K562 (cell line): ENCODE data around the gene PSME4. TPM values are rescaled to one million over a fixed set of nuclear protein-coding genes. Genes with fewer than 3 reads are reported as not detected.

Experiments
- ATAC-seq: fragments of 200-7000 bp; cut with Tn5 transposase; 3 replicates; pipeline ENCODE4 v1.9.1; 2020; ENCODE audit warnings: moderate library complexity
- BruUV-seq: library from RNA; stranded (reverse); fragments of 400-500 nt; replicated peaks from 2 replicates; lab custom pipeline; 2021; lab: Mats Ljungman, UMichigan
- CTCF ChIA-PET: fragments of 300-600 bp; formaldehyde crosslinking; extraction: SDS; loops from one replicate; lab custom pipeline; 2021; ENCODE audit warnings: low intra/inter-chr PET ratio; lab: Yijun Ruan, JAX
- POLR2A ChIA-PET: fragments of 300-600, 350-650 bp; sonication (Branson Sonifier 250); formaldehyde crosslinking; extraction: SDS; loops from one replicate; lab custom pipeline; 2021; ENCODE audit warnings: antibody characterized with exemption, inconsistent platforms; lab: Yijun Ruan, JAX
- DNase-seq, 4 experiments: peaks; one replicate each; pipeline versions ENCODE4 v3.0.0 to v3.0.0-alpha.2; 2011 to 2018; ENCODE audit warnings: low spot score in 3 of 4, mixed read lengths in 3 of 4; ENCODE audit errors: extremely low read depth in 1 of 4
- FAIRE-seq: peaks from 2 replicates; lab custom pipeline; 2011; peaks lifted over from hg19 to GRCh38; lab: Jason Lieb, UNC
- H2AFZ ChIP-seq: 2 replicates; pipeline ENCODE4 v1.6.0; 2011; ENCODE audit warnings: low read depth, low read length, control low read depth, inconsistent platforms
- H3K27ac ChIP-seq: fragments of 200-600 bp; 3 replicates; pipeline ENCODE4 v1.8.0; 2011; ENCODE audit warnings: low read depth, mild to moderate bottlenecking, control low read depth, inconsistent platforms, low read length, moderate library complexity, mixed read lengths; ENCODE audit errors: extremely low read depth
- H3K27me3 ChIP-seq, 2 experiments: fragments of 300-600 bp in 1 of 2; 2 replicates in 1 of 2; 3 replicates in 1 of 2; pipeline versions ENCODE4 v1.6.0 to v1.8.0; 2011; ENCODE audit warnings: inconsistent platforms in 2 of 2, low read length in 2 of 2, mild to moderate bottlenecking in 1 of 2, mixed read lengths in 1 of 2, moderate library complexity in 1 of 2; ENCODE audit not compliant: control insufficient read depth in 2 of 2, insufficient read depth in 2 of 2
- H3K36me3 ChIP-seq: fragments of 300-600 bp; 3 replicates; pipeline ENCODE4 v1.8.0; 2011; ENCODE audit warnings: mild to moderate bottlenecking, low read length, inconsistent platforms; ENCODE audit not compliant: control insufficient read depth, insufficient read depth
- H3K4me1 ChIP-seq, 2 experiments: fragments of 200-600 bp in 1 of 2; replicated peaks in 1 of 2; 2 replicates in 1 of 2; 3 replicates in 1 of 2; pipeline versions ENCODE4 v1.5.1 to v1.8.0; 2011; ENCODE audit warnings: inconsistent platforms in 2 of 2, low read length in 2 of 2, mild to moderate bottlenecking in 1 of 2, mixed read lengths in 1 of 2, moderate library complexity in 1 of 2; ENCODE audit not compliant: control insufficient read depth in 2 of 2, insufficient read depth in 2 of 2
- H3K4me2 ChIP-seq: 2 replicates; pipeline ENCODE4 v1.6.1; 2011; ENCODE audit warnings: low read length, control low read depth, inconsistent platforms, mixed read lengths; ENCODE audit not compliant: insufficient read depth
- H3K4me3 ChIP-seq: fragments of 200-600 bp; sonication (generic), shearing (Covaris generic); 2 replicates; pipeline ENCODE4 v1.5.1; 2016; ENCODE audit warnings: control low read depth, inconsistent platforms
- H3K79me2 ChIP-seq: fragments of 200-600 bp; 3 replicates; pipeline ENCODE4 v1.8.0; 2011; ENCODE audit warnings: low read length, inconsistent platforms; ENCODE audit not compliant: control insufficient read depth, insufficient read depth
- H3K9ac ChIP-seq, 2 experiments: 2 replicates each; pipeline versions ENCODE4 v1.6.0 to v1.6.1; 2011; ENCODE audit warnings: low read depth in 2 of 2, low read length in 2 of 2, control low read depth in 1 of 2, inconsistent platforms in 1 of 2, mild to moderate bottlenecking in 1 of 2, mixed read lengths in 1 of 2; ENCODE audit not compliant: insufficient read depth in 1 of 2
- H3K9me1 ChIP-seq: one replicate; pipeline ENCODE4 v1.6.0; 2011; ENCODE audit warnings: inconsistent platforms, mild to moderate bottlenecking, low read length, moderate library complexity; ENCODE audit not compliant: control insufficient read depth, insufficient read depth
- H3K9me3 ChIP-seq: replicated peaks from 2 replicates; pipeline ENCODE4 v1.5.1; 2011; ENCODE audit warnings: low read depth, low read length, inconsistent platforms; ENCODE audit not compliant: control insufficient read depth, insufficient read depth
- H4K20me1 ChIP-seq: replicated peaks from 2 replicates; pipeline ENCODE4 v1.6.1; 2011; ENCODE audit warnings: low read length, inconsistent platforms, mixed read lengths; ENCODE audit not compliant: control insufficient read depth, insufficient read depth
- ARID1B ChIP-seq: fragments of 450-650 bp; IDR thresholded peaks from 2 replicates; pipeline ENCODE4 v1.6.1; 2016; ENCODE audit warnings: antibody characterized with exemption, mild to moderate bottlenecking, inconsistent platforms
- ELF2 ChIP-seq: fragments of 250-450 bp; sonication (Bioruptor Pico); IDR thresholded peaks from 2 replicates; pipeline ENCODE4 v1.5.0; 2021; ENCODE audit warnings: mild to moderate bottlenecking
- HDAC1 ChIP-seq, 2 experiments: fragments of 450-650 bp; IDR thresholded peaks; 2 replicates each; pipeline ENCODE4 v1.6.1; 2016 to 2017; ENCODE audit warnings: inconsistent platforms in 1 of 2, mild to moderate bottlenecking in 1 of 2, moderate library complexity in 1 of 2
- HNRNPH1 ChIP-seq: fragments of 200-400 bp; formaldehyde crosslinking; optimal IDR thresholded peaks from 2 replicates; pipeline ENCODE3; 2017; ENCODE audit warnings: low read depth, mild to moderate bottlenecking, low read length, moderate library complexity
- ILK ChIP-seq: fragments of 450-650 bp; IDR thresholded peaks from 2 replicates; pipeline ENCODE4 v1.6.1; 2016; ENCODE audit warnings: missing genetic modification characterization, low read depth, mild to moderate bottlenecking, missing compliant biosample characterization, moderate library complexity, borderline replicate concordance
- KLF13 ChIP-seq: fragments of 450-650 bp; IDR thresholded peaks from 2 replicates; pipeline ENCODE4 v1.6.1; 2016; ENCODE audit warnings: missing genetic modification characterization, low read depth, mild to moderate bottlenecking, missing compliant biosample characterization, moderate library complexity, borderline replicate concordance
- MAFG ChIP-seq: fragments of 450-650 bp; conservative IDR thresholded peaks from 2 replicates; pipeline ENCODE4 v1.6.1; 2016; ENCODE audit warnings: missing genetic modification characterization, missing compliant biosample characterization
- NFE2 ChIP-seq: IDR thresholded peaks from 2 replicates; pipeline ENCODE4 v1.6.1; 2014; ENCODE audit warnings: antibody characterized with exemption, low read depth
- SETDB1 ChIP-seq: IDR thresholded peaks from one replicate; pipeline ENCODE4 v1.6.1; 2012; ENCODE audit warnings: low read length, control low read depth, inconsistent platforms
- ZNF263 ChIP-seq: sonication (generic); formaldehyde crosslinking; IDR thresholded peaks from 2 replicates; pipeline ENCODE4 v1.8.0; 2022; ENCODE audit warnings: mild to moderate bottlenecking, missing genetic modification reagents, borderline replicate concordance
- ZNF316 ChIP-seq: fragments of 450-650 bp; IDR thresholded peaks from 2 replicates; pipeline ENCODE4 v1.6.1; 2016
- ZNF507 ChIP-seq: conservative IDR thresholded peaks from 2 replicates; pipeline ENCODE4 v1.6.1; 2017; ENCODE audit warnings: missing genetic modification characterization, missing compliant biosample characterization
- WGBS: fragments of 100-300 bp; shearing (Covaris generic); methylation state at CpG from one replicate; pipeline ENCODE4 v1.1.6; 2016; ENCODE audit warnings: low coverage, mixed read lengths; ENCODE audit not compliant: insufficient coverage; ENCODE audit errors: missing lambda C conversion rate; 5-methylcytosine and 5-hydroxymethylcytosine counted together
- in situ Hi-C: fragments of 300-500 bp; cut with MboI; formaldehyde crosslinking; loops from 4 replicates; pipeline ENCODE4 v1.15.0; 2018; ENCODE audit warnings: inconsistent platforms, mixed read lengths
- intact Hi-C: fragments of 100-400 bp; cut with micrococcal nuclease; formaldehyde crosslinking; loops from 2 replicates; pipeline ENCODE4 v1.14.2; 2022
- polyA plus RNA-seq, 8 experiments: library from polyadenylated mRNA; depleted of rRNA in 4 of 8; stranded (reverse) in 5 of 8; unstranded in 3 of 8; fragments of >200 nt; fragmentation: Nextera tagmentation in 2 of 8; fragmentation: Illumina TruSeq in 1 of 8; extraction: Ambion mirVana in 2 of 8; extraction: Trizol in 1 of 8; gene quantifications; 2 replicates each; pipeline versions ENCODE4 v1.2.1 to v1.2.3, GENCODE V29; 2011 to 2014; ENCODE audit warnings: inconsistent platforms in 1 of 8, missing spikeins in 1 of 8
- total RNA-seq, 7 experiments: library from RNA; depleted of rRNA in 6 of 7; stranded (reverse); fragments of >200 nt in 6 of 7; fragmentation: Illumina TruSeq in 2 of 7; extraction: Trizol in 2 of 7; gene quantifications; 2 replicates each; pipeline versions ENCODE4 v1.2.1 to v1.2.3, GENCODE V29; 2011 to 2021; ENCODE audit warnings: low replicate concordance in 1 of 7
- TF ChIP-seq, protein P1 (sequence below): fragments of 450-650 bp; formaldehyde crosslinking; conservative IDR thresholded peaks from 2 replicates; pipeline ENCODE4 v1.4.0; 2022; ENCODE audit warnings: mild to moderate bottlenecking, missing genetic modification characterization
- TF ChIP-seq, protein P2 (sequence below): fragments of 250-450 bp; sonication (Bioruptor Pico); IDR thresholded peaks from 2 replicates; pipeline ENCODE4 v1.5.0; 2020; ENCODE audit warnings: mild to moderate bottlenecking, borderline replicate concordance

The PSME4 gene
- total and polyA plus RNA-seq, 9 of the 15 experiments (the other 6 are each of a cell fraction or from before 2014, with no cell fraction given) = 24.3 to 77.8 (median 40.5) TPM

DNA sequence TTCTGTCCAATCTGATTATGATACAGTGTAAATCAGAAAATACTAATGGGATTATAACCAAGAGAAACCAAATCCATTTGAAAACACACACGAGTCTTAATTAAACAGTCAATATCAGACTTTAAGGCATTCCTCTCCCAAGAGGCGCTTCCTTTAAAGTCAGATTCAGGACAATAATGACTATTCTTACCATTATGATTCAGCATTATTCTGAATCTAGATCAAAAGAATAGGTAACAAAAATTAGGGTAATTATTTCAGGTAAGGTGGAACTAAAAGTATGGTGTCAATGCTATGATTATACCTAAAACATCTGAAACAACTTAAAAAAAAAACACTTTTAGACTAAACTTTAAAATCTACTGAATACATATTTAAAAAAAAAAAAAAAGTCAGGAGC, 12.3 kb downstream of the PSME4 start:
- Histone ChIP-seq H3K9me3 (no peaks in the 10 kb centered on the region), H3K36me3 (peaks cover 6% of the 10 kb centered on the region; the same call in 1 of the 3 replicates), H2AFZ (no peak overlapping the region), H3K4me2 (no peak overlapping the region), H3K9me1 (no peaks in the 10 kb centered on the region), H4K20me1 (peaks cover 12% of the 10 kb centered on the region), H3K79me2 (peaks cover 99% of the 10 kb centered on the region), H3K9ac (no peak overlapping the region), H3K4me1 (peaks cover 9 to 11% of the 10 kb centered on the region in 2 experiments; a peak in 4 of 5 replicates), H3K27me3 (no peaks in the 10 kb centered on the region), H3K4me3 (no peak overlapping the region), H3K27ac (no peak overlapping the region)
- ATAC-seq = no peak
- POLR2A ChIA-PET = interaction anchor here (0.9 to 6.8 kb wide), 3 partner anchors 11 to 148 kb away, joined by 3 to 65 read pairs (median 4); partner anchors contain the start of gene PSME4
- DNase-seq = no peak
- BruUV-seq = no TSS peak
- in situ Hi-C loops = no loop called here
- FAIRE-seq = peak; percentile 40
- CTCF ChIA-PET = no interaction called here
- no peak for TF ChIP-seq ARID1B
- peak; percentile 67 for TF ChIP-seq ZNF316
- 0 out of 2 replicates have a peak, but pooled peaks have one; percentile 15 for TF ChIP-seq MAFG
- peak; percentile 53 for TF ChIP-seq NFE2
- no peak for TF ChIP-seq ZNF263 (CRISPR knock-in tag)
- 86% methylated on average over 2 of the region's 2 CpGs for WGBS
- intact Hi-C loops = no loop called here

DNA sequence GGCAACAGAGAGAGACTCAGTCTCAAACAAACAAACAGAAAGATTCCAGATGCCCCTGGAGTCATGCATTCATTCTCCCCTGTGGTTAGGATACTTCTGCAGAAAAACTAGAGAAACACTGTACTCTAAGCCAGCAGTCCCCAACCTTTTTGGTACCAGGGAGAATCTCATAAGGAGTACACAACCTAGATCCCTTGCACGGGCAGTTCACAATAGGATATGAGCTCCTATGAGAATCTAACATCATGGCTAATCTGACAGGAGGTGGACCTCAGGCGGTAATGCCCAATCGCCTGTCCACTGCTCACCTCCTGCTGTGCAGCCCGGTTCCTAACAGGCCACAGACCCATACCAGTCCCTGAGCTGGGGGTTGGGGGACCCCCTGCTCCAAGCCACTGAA, 18.3 kb downstream of the PSME4 start:
- BruUV-seq = no TSS peak
- intact Hi-C loops (no loop called here), in situ Hi-C loops (no loop called here)
- ChIA-PET CTCF (no interaction called here), POLR2A (interaction anchor here (1.2 to 1.5 kb wide), 2 partner anchors 11 to 43 kb away, joined by 3 to 7 read pairs; no protein-coding TSS in a partner anchor)
- Histone ChIP-seq H3K27me3 (no peaks in the 10 kb centered on the region), H3K4me1 (peaks cover 0 to 4% of the 10 kb centered on the region in 2 experiments; a peak in 3 of 5 replicates), H3K9ac (no peak overlapping the region), H3K27ac (no peak overlapping the region), H3K9me1 (no peaks in the 10 kb centered on the region), H3K36me3 (peaks cover 26% of the 10 kb centered on the region; the same call in 2 of the 3 replicates), H4K20me1 (peaks cover 3% of the 10 kb centered on the region; the same call in 1 of the 2 replicates), H3K4me3 (no peak overlapping the region), H3K9me3 (no peaks in the 10 kb centered on the region), H2AFZ (no peak overlapping the region), H3K4me2 (no peak overlapping the region), H3K79me2 (peaks cover 84% of the 10 kb centered on the region)
- DNase-seq = no peak
- WGBS = 36% methylated on average over 4 of the region's 4 CpGs
- ATAC-seq = peak; percentile 67
- FAIRE-seq = no peak
- TF ChIP-seq SETDB1 (no peak), ELF2 (CRISPR knock-in tag) (no peak), ZNF507 (tag) (no peak), HDAC1 (IDR thresholded peaks at IDR 0.05) (no peak), ILK (tag) (no peak), HNRNPH1 (no peak), KLF13 (tag) (no peak)
- TF ChIP-seq, protein P1, sequence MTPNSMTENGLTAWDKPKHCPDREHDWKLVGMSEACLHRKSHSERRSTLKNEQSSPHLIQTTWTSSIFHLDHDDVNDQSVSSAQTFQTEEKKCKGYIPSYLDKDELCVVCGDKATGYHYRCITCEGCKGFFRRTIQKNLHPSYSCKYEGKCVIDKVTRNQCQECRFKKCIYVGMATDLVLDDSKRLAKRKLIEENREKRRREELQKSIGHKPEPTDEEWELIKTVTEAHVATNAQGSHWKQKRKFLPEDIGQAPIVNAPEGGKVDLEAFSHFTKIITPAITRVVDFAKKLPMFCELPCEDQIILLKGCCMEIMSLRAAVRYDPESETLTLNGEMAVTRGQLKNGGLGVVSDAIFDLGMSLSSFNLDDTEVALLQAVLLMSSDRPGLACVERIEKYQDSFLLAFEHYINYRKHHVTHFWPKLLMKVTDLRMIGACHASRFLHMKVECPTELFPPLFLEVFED (CRISPR knock-in tag) = no peak
- TF ChIP-seq, protein P2, sequence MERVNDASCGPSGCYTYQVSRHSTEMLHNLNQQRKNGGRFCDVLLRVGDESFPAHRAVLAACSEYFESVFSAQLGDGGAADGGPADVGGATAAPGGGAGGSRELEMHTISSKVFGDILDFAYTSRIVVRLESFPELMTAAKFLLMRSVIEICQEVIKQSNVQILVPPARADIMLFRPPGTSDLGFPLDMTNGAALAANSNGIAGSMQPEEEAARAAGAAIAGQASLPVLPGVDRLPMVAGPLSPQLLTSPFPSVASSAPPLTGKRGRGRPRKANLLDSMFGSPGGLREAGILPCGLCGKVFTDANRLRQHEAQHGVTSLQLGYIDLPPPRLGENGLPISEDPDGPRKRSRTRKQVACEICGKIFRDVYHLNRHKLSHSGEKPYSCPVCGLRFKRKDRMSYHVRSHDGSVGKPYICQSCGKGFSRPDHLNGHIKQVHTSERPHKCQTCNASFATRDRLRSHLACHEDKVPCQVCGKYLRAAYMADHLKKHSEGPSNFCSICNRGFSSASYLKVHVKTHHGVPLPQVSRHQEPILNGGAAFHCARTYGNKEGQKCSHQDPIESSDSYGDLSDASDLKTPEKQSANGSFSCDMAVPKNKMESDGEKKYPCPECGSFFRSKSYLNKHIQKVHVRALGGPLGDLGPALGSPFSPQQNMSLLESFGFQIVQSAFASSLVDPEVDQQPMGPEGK = no peak
